ENCODE data around the gene MYH11. TPM values are rescaled to one million over a fixed set of nuclear protein-coding genes. Genes with fewer than 3 reads are reported as not detected.

The MYH11 gene
- polyA plus RNA-seq, 1 donor (not counting 4 experiments of a cell fraction or from before 2014, with no cell fraction given), result not detected

DNA sequence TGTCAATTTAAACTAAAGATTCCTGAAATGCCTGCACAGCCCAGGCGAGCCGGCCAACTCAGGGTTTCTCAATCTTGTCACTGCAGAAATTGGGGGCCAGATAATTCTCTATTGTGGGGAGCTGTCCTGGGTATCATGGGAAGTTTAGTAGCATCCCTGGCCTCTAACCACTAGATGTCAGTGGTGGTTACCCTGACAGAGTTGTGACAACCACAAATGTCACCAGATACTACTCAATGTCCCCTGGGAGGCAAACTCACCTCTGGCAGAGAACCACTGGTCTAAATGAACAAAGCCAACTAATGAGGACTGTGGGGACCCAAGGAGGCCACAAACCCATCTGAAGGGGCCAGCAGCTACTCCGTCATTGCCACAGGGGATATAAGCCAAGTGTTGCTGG, 90.9 kb downstream of the MYH11 start:
- Histone ChIP-seq H3K9ac (ENCODE audit: control insufficient read depth, extremely low read depth, insufficient read depth, low read length) (no peak overlapping the region), H3K9me3 (ENCODE audit: control insufficient read depth, low read depth, low read length) (no peaks in the 10 kb centered on the region), H3K9me1 (ENCODE audit: control insufficient read depth, extremely low read depth, insufficient read depth, low read length) (no peaks in the 10 kb centered on the region), H4K20me1 (ENCODE audit: control insufficient read depth, extremely low read depth, insufficient read depth, low read length) (no peaks in the 10 kb centered on the region), H3K27ac (ENCODE audit: control insufficient read depth, insufficient read depth, low read length) (no peak overlapping the region), H3K4me3 (ENCODE audit: control insufficient read depth in 2 of 3, extremely low read depth in 1 of 3, insufficient read depth in 2 of 3, low read depth in 1 of 3, low read length in 3 of 3) (no peak overlapping the region), H2AFZ (ENCODE audit: control insufficient read depth, low read length) (no peak overlapping the region), H3K4me2 (ENCODE audit: control insufficient read depth, extremely low read depth, insufficient read depth, low read depth, low read length) (no peak overlapping the region), H3K27me3 (ENCODE audit: control insufficient read depth, extremely low read depth, insufficient read depth, low read length) (peaks cover 6% of the 10 kb centered on the region), H3K36me3 (ENCODE audit: control insufficient read depth in 2 of 2, extremely low read depth in 1 of 2, insufficient read depth in 2 of 2, low read length in 2 of 2) (no peaks in the 10 kb centered on the region), H3K4me1 (ENCODE audit: control insufficient read depth, extremely low read depth, insufficient read depth, low read length) (no peaks in the 10 kb centered on the region), H3K79me2 (ENCODE audit: control insufficient read depth, insufficient read depth, low read length) (no peaks in the 10 kb centered on the region)
- dilution Hi-C loops (cut with MboI; ENCODE audit: extremely low pct_ligation_motif_present, low sequenced_read_pairs), result no loop called here
- no peak for TF ChIP-seq EZH2 (IDR thresholded peaks at IDR 0.05; ENCODE audit: low read length)
- TF ChIP-seq, protein P1, sequence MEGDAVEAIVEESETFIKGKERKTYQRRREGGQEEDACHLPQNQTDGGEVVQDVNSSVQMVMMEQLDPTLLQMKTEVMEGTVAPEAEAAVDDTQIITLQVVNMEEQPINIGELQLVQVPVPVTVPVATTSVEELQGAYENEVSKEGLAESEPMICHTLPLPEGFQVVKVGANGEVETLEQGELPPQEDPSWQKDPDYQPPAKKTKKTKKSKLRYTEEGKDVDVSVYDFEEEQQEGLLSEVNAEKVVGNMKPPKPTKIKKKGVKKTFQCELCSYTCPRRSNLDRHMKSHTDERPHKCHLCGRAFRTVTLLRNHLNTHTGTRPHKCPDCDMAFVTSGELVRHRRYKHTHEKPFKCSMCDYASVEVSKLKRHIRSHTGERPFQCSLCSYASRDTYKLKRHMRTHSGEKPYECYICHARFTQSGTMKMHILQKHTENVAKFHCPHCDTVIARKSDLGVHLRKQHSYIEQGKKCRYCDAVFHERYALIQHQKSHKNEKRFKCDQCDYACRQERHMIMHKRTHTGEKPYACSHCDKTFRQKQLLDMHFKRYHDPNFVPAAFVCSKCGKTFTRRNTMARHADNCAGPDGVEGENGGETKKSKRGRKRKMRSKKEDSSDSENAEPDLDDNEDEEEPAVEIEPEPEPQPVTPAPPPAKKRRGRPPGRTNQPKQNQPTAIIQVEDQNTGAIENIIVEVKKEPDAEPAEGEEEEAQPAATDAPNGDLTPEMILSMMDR (optimal IDR thresholded peaks at IDR 0.05 in 1 of 3, IDR thresholded peaks at IDR 0.05 in 1 of 3, conservative IDR thresholded peaks at IDR 0.05 in 1 of 3; ENCODE audit: extremely low read depth in 1 of 3, insufficient read depth in 2 of 3, low read length in 3 of 3), result peak; percentile 46 to 77 (median 70)
- no peak for FAIRE-seq
- no peak for DNase-seq (ENCODE audit: low read depth, low spot score)

DNA sequence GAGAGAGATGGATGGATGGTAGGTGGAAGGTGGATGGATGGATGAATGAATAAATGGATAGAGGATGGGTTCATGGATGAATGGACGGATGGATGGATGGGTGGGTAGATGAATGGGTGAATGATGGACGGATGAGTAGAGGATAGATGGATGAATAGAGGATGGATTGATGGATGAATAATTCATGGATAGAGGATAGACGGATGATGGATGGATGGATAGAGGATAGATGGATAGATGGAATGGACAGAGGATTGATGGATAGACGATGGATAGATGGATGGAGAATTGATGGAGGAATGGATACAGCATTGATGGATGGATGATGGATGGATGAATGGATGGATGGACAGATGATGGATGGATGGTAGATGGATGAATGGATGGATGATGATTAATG, 91.7 kb downstream of the MYH11 start:
- H2AFZ ChIP-seq (ENCODE audit: control insufficient read depth, low read length), result no peak overlapping the region
- dilution Hi-C loops (cut with MboI; ENCODE audit: extremely low pct_ligation_motif_present, low sequenced_read_pairs), result no loop called here
- H3K79me2 ChIP-seq (ENCODE audit: control insufficient read depth, insufficient read depth, low read length), result no peaks in the 10 kb centered on the region
- DNase-seq (ENCODE audit: low read depth, low spot score) (no peak), FAIRE-seq (no peak)
- H3K27me3 ChIP-seq (ENCODE audit: control insufficient read depth, extremely low read depth, insufficient read depth, low read length), result peaks cover 1% of the 10 kb centered on the region
- H3K4me3 ChIP-seq (ENCODE audit: control insufficient read depth in 2 of 3, extremely low read depth in 1 of 3, insufficient read depth in 2 of 3, low read depth in 1 of 3, low read length in 3 of 3), result no peak overlapping the region
- H3K36me3 ChIP-seq (ENCODE audit: control insufficient read depth in 2 of 2, extremely low read depth in 1 of 2, insufficient read depth in 2 of 2, low read length in 2 of 2), result no peaks in the 10 kb centered on the region
- no peak overlapping the region for H3K9ac ChIP-seq (ENCODE audit: control insufficient read depth, extremely low read depth, insufficient read depth, low read length)
- TF ChIP-seq EZH2 (IDR thresholded peaks at IDR 0.05; ENCODE audit: low read length), result no peak
- TF ChIP-seq, protein P1 (optimal IDR thresholded peaks at IDR 0.05 in 1 of 3, IDR thresholded peaks at IDR 0.05 in 1 of 3, conservative IDR thresholded peaks at IDR 0.05 in 1 of 3; ENCODE audit: extremely low read depth in 1 of 3, insufficient read depth in 2 of 3, low read length in 3 of 3), result no peak
- H3K27ac ChIP-seq (ENCODE audit: control insufficient read depth, insufficient read depth, low read length), result no peak overlapping the region
- no peaks in the 10 kb centered on the region for H3K9me1 ChIP-seq (ENCODE audit: control insufficient read depth, extremely low read depth, insufficient read depth, low read length)
- H3K4me2 ChIP-seq (ENCODE audit: control insufficient read depth, extremely low read depth, insufficient read depth, low read depth, low read length), result no peak overlapping the region
- H4K20me1 ChIP-seq (ENCODE audit: control insufficient read depth, extremely low read depth, insufficient read depth, low read length), result no peaks in the 10 kb centered on the region
- no peaks in the 10 kb centered on the region for H3K9me3 ChIP-seq (ENCODE audit: control insufficient read depth, low read depth, low read length)
- H3K4me1 ChIP-seq (ENCODE audit: control insufficient read depth, extremely low read depth, insufficient read depth, low read length), result no peaks in the 10 kb centered on the region
